ENCODE results near the gene JUND. TPM values are rescaled to one million over a fixed set of nuclear protein-coding genes. Genes with fewer than 3 reads are reported as not detected.
"Not testable (repeated sequence)": the region's sequence is repeated elsewhere in the genome, so short reads cannot be mapped to it uniquely, and the experiment has no call there.

Gene JUND
- total RNA-seq = 54.0 and 89.0 TPM in 2 replicates

DNA sequence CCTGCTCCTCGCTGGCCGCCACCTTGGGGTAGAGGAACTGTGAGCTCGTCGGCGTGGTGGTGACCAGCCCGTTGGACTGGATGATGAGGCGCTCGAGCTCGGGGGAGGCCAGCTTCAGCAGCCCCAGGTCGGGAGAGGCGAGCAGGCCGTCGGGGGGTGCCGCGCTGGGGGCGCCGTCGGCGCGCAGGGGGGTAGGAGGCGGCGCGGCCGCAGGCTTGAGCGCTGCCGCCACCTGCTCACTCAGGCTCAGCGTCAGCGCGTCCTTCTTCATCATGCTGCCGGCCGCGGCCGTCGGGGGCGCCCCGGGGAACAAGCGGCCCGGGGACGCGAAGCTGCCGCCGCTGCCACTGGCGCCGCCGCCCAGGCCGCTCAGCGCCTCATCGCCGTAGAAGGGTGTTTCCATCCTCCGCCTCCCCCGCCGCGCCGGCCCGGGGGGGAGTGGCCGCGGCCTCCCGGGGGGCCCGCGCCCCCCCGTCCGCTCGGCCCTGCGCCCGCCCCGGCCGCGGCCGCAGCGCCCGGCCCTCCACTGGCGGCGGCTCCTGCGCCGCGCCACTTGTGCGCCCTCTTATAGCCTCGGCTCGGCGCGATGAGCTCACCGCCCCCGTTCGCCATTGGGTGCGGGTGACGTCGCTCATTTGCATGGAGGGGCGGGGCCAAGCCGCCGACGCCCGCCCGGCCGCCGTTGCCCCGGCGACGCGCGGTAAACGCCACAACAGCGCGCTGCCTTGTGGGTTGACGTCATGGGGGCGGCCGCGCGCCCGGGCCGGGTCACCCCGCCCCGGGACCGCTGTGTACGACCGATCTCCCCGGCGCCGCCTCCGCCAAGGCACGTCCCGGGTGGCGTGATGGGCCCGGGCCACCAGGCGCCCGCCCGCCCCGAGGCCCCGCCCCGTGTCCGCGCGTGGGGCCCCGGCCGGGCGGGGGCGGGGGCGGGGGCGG, at the start of gene JUND:
TSS of gene JUND (minus strand) at position 541 of the 939 bp plus-strand sequence. CDS start at position 403, 138 bp downstream.
- FAIRE-seq = no peak
- DNase-seq (ENCODE audit: low read depth) = peak; percentile 88
- Histone ChIP-seq H3K4me3 (ENCODE audit: low read depth, low read length) (peak within 1 kb of the TSS; percentile 100), H3K36me3 (ENCODE audit: control insufficient read depth, insufficient read depth, low read length) (peaks cover 9% of the 10 kb centered on the region), H3K27me3 (ENCODE audit: control insufficient read depth, insufficient read depth, low read length) (no peaks in the 10 kb centered on the region)
- TF ChIP-seq, protein P1, sequence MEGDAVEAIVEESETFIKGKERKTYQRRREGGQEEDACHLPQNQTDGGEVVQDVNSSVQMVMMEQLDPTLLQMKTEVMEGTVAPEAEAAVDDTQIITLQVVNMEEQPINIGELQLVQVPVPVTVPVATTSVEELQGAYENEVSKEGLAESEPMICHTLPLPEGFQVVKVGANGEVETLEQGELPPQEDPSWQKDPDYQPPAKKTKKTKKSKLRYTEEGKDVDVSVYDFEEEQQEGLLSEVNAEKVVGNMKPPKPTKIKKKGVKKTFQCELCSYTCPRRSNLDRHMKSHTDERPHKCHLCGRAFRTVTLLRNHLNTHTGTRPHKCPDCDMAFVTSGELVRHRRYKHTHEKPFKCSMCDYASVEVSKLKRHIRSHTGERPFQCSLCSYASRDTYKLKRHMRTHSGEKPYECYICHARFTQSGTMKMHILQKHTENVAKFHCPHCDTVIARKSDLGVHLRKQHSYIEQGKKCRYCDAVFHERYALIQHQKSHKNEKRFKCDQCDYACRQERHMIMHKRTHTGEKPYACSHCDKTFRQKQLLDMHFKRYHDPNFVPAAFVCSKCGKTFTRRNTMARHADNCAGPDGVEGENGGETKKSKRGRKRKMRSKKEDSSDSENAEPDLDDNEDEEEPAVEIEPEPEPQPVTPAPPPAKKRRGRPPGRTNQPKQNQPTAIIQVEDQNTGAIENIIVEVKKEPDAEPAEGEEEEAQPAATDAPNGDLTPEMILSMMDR (IDR thresholded peaks at IDR 0.05; ENCODE audit: insufficient read depth, low read length, severe bottlenecking) = no peak

DNA sequence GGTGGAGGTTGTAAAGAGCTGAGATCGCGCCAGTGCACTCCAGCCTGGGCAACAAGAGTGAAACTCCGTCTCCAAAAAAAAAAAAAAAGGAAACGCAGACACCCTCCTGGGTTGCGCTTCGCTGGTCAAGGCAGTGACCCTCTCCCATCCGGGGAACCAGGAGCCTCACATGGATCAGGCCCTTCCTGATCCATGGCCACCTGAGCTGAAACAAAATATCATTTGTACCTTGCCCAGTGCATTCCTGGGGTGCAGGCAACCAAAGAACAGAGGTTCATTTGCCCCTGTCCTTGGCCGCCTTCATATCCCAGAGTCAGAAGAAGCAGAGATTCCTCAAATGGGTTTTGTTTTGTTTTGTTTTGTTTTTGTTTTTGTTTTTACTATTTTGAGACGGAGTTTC, 49.4 kb upstream of the JUND start:
- no peak for FAIRE-seq
- TF ChIP-seq, protein P1 (IDR thresholded peaks at IDR 0.05; ENCODE audit: insufficient read depth, low read length, severe bottlenecking) = no peak
- no peak overlapping the region for H3K4me3 ChIP-seq (ENCODE audit: low read depth, low read length)
- no peak for DNase-seq (ENCODE audit: low read depth)
- no peaks in the 10 kb centered on the region for H3K36me3 ChIP-seq (ENCODE audit: control insufficient read depth, insufficient read depth, low read length)
- H3K27me3 ChIP-seq (ENCODE audit: control insufficient read depth, insufficient read depth, low read length) = no peaks in the 10 kb centered on the region

DNA sequence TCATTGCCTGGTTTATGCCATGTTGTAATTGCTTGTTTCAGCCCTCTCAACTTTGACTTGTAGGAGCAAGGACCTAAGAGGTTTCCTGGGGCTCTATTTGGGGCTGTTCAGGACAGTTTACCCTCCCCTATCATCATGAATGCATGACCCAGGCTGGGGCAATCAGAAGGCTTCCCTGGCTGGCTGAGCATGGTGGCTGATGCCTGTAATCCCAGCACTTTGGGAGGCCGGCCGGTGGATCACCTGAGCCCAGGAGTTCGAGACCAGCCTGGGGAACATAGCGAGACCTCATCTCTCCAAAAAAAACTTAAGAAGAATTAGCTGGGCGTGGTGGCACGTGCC, 47.6 kb upstream of the JUND start:
- Histone ChIP-seq H3K4me3 (ENCODE audit: low read depth, low read length) (no peak overlapping the region), H3K36me3 (ENCODE audit: control insufficient read depth, insufficient read depth, low read length) (no peaks in the 10 kb centered on the region), H3K27me3 (ENCODE audit: control insufficient read depth, insufficient read depth, low read length) (no peaks in the 10 kb centered on the region)
- no peak for FAIRE-seq
- DNase-seq (ENCODE audit: low read depth) = no peak
- TF ChIP-seq, protein P1 (IDR thresholded peaks at IDR 0.05; ENCODE audit: insufficient read depth, low read length, severe bottlenecking) = no peak

DNA sequence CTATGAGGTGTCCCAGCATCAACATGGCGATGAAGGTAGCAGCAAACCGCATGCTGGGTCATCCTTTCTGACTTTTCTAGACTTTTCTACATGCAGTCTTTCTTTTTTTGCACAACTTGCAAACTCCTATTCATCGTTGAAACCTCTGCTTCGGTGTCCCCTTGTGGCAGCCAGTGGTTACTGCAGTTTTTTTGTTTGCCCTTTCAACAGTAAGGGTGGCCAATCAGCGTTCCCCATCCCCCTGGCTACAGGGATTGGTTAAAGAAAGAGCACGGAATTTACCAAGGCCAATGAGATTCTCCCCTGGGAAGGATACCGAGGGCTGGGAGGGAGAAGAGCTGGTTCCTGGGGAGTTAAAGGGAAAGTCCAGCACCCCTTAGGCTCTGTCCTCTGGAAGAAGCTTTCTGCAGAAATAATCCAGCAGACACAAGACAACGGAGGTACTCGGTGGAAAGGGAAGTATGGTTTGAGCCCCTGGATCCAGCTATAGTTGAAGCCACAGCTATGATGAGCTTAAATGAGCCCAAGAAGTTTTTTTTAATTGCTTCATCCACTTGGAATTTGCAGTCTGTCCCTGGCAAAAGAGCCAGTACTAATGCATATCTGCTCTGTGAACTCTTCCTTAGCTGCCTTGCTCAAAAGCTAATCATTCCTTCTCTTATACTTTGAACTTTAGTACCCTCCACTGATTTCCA, 47.1 kb upstream of the JUND start:
- no peaks in the 10 kb centered on the region for H3K36me3 ChIP-seq (ENCODE audit: control insufficient read depth, insufficient read depth, low read length)
- TF ChIP-seq, protein P1 (IDR thresholded peaks at IDR 0.05; ENCODE audit: insufficient read depth, low read length, severe bottlenecking) = peak; percentile 84
- DNase-seq (ENCODE audit: low read depth) = peak; percentile 96
- H3K27me3 ChIP-seq (ENCODE audit: control insufficient read depth, insufficient read depth, low read length) = no peaks in the 10 kb centered on the region
- FAIRE-seq = peak; percentile 32
- H3K4me3 ChIP-seq (ENCODE audit: low read depth, low read length) = no peak overlapping the region

DNA sequence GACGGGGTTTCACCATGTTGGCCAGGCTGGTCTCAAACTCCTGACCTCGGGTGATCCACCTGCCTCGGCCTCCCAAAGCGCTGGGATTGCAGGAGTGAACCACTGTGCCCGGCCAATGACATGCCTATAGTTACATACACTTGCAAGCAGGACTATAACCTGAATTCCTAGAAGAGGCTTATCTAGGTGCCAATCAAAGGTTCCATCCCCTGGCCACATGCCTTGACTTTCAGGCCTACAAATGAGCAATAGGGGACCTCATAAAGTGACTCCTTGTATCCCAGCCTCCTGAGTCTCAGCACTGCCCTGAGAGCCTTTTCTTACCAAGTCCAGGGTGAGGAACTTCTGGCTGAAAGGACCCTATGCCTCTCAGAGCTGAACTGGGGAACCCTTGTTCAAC, 45.4 kb upstream of the JUND start:
- no peak for FAIRE-seq
- TF ChIP-seq, protein P1 (IDR thresholded peaks at IDR 0.05; ENCODE audit: insufficient read depth, low read length, severe bottlenecking) = no peak
- no peak for DNase-seq (ENCODE audit: low read depth)
- no peak overlapping the region for H3K4me3 ChIP-seq (ENCODE audit: low read depth, low read length)
- H3K27me3 ChIP-seq (ENCODE audit: control insufficient read depth, insufficient read depth, low read length) = no peaks in the 10 kb centered on the region
- no peaks in the 10 kb centered on the region for H3K36me3 ChIP-seq (ENCODE audit: control insufficient read depth, insufficient read depth, low read length)

DNA sequence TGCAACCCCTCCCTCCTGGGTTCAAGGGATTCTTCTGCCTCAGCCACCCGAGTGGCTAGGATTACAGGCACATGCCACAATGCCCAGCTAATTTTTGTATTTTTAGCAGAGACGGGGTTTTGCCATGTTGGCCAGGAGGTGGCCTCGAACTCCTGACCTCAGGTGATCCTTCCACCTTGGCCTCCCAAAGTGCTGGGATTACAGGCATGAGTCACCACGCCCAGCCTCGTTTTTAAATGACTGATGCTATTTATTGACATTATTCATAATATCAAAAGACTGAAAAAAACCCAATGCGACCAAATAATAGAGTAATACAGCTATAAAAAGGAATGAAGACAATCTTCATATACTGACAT, 42.9 kb upstream of the JUND start:
- not testable (repeated sequence) for FAIRE-seq; DNase-seq (ENCODE audit: low read depth); H3K4me3 ChIP-seq (ENCODE audit: low read depth, low read length); H3K36me3 ChIP-seq (ENCODE audit: control insufficient read depth, insufficient read depth, low read length); H3K27me3 ChIP-seq (ENCODE audit: control insufficient read depth, insufficient read depth, low read length)
